HCT116 (cell line): ENCODE data around the gene DDX3X. TPM values are rescaled to one million over a fixed set of nuclear protein-coding genes. Genes with fewer than 3 reads are reported as not detected.

ENCODE experiments used
- ATAC-seq: fragments of 200-7000 bp; cut with Tn5 transposase; 2 replicates; pipeline ENCODE4 v1.9.1; 2020; ENCODE audit warnings: mild to moderate bottlenecking, moderate library complexity
- BruUV-seq: library from RNA; stranded (reverse); fragments of 400-500 nt; replicated peaks from 2 replicates; lab custom pipeline; 2021; lab: Mats Ljungman, UMichigan
- CTCF ChIA-PET: fragments of 300-600 bp; sonication (Branson Sonifier 250); formaldehyde crosslinking; loops from one replicate; lab custom pipeline; 2021; ENCODE audit warnings: antibody characterized with exemption; lab: Charles Lee
- POLR2A ChIA-PET: fragments of 300-600, 350-600 bp; sonication (Branson Sonifier 250); formaldehyde crosslinking; loops from one replicate; lab custom pipeline; 2021; ENCODE audit warnings: antibody characterized with exemption; lab: Charles Lee
- RAD21 ChIA-PET, 2 experiments: fragments of 300-600 bp; sonication (Branson Sonifier 250); formaldehyde crosslinking; loops; one replicate each; lab custom pipeline; 2023; ENCODE audit warnings: low total read pairs in 2 of 2; ENCODE audit not compliant: uncharacterized antibody in 2 of 2, unreplicated experiment in 2 of 2, low non-redundant PET in 1 of 2; lab: Charles Lee
- DNase-seq: peaks from one replicate; pipeline ENCODE4 v3.0.0-alpha.2; 2010; ENCODE audit warnings: low read depth, low spot score
- H2AFZ ChIP-seq: fragments of 200-600 bp; shearing (Covaris generic), sonication (generic); 2 replicates; pipeline ENCODE4 v1.6.1; 2017; ENCODE audit warnings: low read depth, mixed run types, mixed read lengths, antibody characterized with exemption, low read length; ENCODE audit not compliant: poor library complexity, severe bottlenecking
- H3K27ac ChIP-seq: 2 replicates; pipeline ENCODE4 v1.5.1; 2012; ENCODE audit warnings: low read depth, low read length
- H3K27me3 ChIP-seq: fragments of 200-600 bp; sonication (generic); 2 replicates; pipeline ENCODE4 v1.6.1; 2016; ENCODE audit warnings: mixed run types, low read length, mixed read lengths; ENCODE audit not compliant: insufficient read depth
- H3K36me3 ChIP-seq, 2 experiments: fragments of 200-500 bp in 1 of 2; fragments of 200-600 bp in 1 of 2; sonication (Bioruptor generic) in 1 of 2; sonication (generic) in 1 of 2; 2 replicates each; pipeline versions ENCODE4 v1.5.1 to v1.6.1; 2014 to 2016; ENCODE audit warnings: low read length in 2 of 2, inconsistent platforms in 1 of 2, mixed read lengths in 1 of 2, mixed run types in 1 of 2; ENCODE audit not compliant: insufficient read depth in 2 of 2, control insufficient read depth in 1 of 2
- H3K4me1 ChIP-seq, 2 experiments: fragments of 200-600 bp in 1 of 2; sonication (generic) in 1 of 2; 2 replicates each; pipeline versions ENCODE4 v1.5.1 to v1.6.1; 2012 to 2017; ENCODE audit warnings: low read length in 2 of 2, inconsistent platforms in 1 of 2, mild to moderate bottlenecking in 1 of 2, mixed read lengths in 1 of 2, mixed run types in 1 of 2, moderate library complexity in 1 of 2; ENCODE audit not compliant: insufficient read depth in 2 of 2, control insufficient read depth in 1 of 2
- H3K4me2 ChIP-seq: fragments of 200-600 bp; sonication (generic); 2 replicates; pipeline ENCODE4 v1.6.1; 2017; ENCODE audit warnings: mixed run types, low read length, mixed read lengths
- H3K4me3 ChIP-seq, 2 experiments: fragments of 200-600 bp in 1 of 2; sonication (generic) in 1 of 2; replicated peaks in 1 of 2; 2 replicates each; pipeline ENCODE4 v1.5.1; 2011 to 2016; ENCODE audit warnings: low read length in 2 of 2, control low read depth in 1 of 2, low read depth in 1 of 2, mild to moderate bottlenecking in 1 of 2, mixed read lengths in 1 of 2, mixed run types in 1 of 2
- H3K79me2 ChIP-seq: fragments of 200-600 bp; sonication (generic); 2 replicates; pipeline ENCODE4 v1.6.1; 2017; ENCODE audit warnings: mild to moderate bottlenecking, mixed run types, low read length, moderate library complexity, mixed read lengths; ENCODE audit not compliant: insufficient read depth
- H3K9ac ChIP-seq: fragments of 200-600 bp; sonication (generic); 2 replicates; pipeline ENCODE4 v1.6.1; 2016; ENCODE audit warnings: low read length, mixed read lengths
- H3K9me2 ChIP-seq: fragments of 200-600 bp; sonication (generic), shearing (Covaris generic); 2 replicates; pipeline ENCODE4 v1.6.1; 2017; ENCODE audit warnings: mixed run types, mild to moderate bottlenecking, moderate library complexity; ENCODE audit not compliant: insufficient read depth
- H3K9me3 ChIP-seq, 2 experiments: fragments of 200-500 bp in 1 of 2; fragments of 200-600 bp in 1 of 2; sonication (Bioruptor generic) in 1 of 2; sonication (generic) in 1 of 2; 2 replicates each; pipeline ENCODE4 v1.6.1; 2014 to 2017; ENCODE audit warnings: low read length in 2 of 2, mixed read lengths in 2 of 2, inconsistent platforms in 1 of 2, low read depth in 1 of 2, mild to moderate bottlenecking in 1 of 2, mixed run types in 1 of 2, moderate library complexity in 1 of 2; ENCODE audit not compliant: control insufficient read depth in 1 of 2, insufficient read depth in 1 of 2
- H4K20me1 ChIP-seq: fragments of 200-600 bp; sonication (generic), shearing (Covaris generic); 2 replicates; pipeline ENCODE4 v1.6.1; 2017; ENCODE audit warnings: mixed run types, mild to moderate bottlenecking, moderate library complexity; ENCODE audit not compliant: insufficient read depth
- CEBPB ChIP-seq: IDR thresholded peaks from 2 replicates; pipeline ENCODE4 v1.6.1; 2012; ENCODE audit warnings: low read depth
- EGR1 ChIP-seq: IDR thresholded peaks from 2 replicates; pipeline ENCODE4 v1.6.1; 2012; ENCODE audit warnings: low read depth
- ELF1 ChIP-seq: IDR thresholded peaks from 2 replicates; pipeline ENCODE4 v1.6.1; 2012; ENCODE audit warnings: low read depth, borderline replicate concordance
- EZH2 ChIP-seq: fragments of 200-600 bp; sonication (generic); IDR thresholded peaks from 2 replicates; pipeline ENCODE4 v1.6.1; 2017; ENCODE audit warnings: antibody characterized with exemption, mixed run types
- EZH2phosphoT487 ChIP-seq: fragments of 200-600 bp; IDR thresholded peaks from 2 replicates; pipeline ENCODE4 v1.6.1; 2018; ENCODE audit warnings: antibody characterized with exemption, borderline replicate concordance
- FOSL1 ChIP-seq: IDR thresholded peaks from 2 replicates; pipeline ENCODE4 v1.6.1; 2012; ENCODE audit warnings: low read depth
- POLR2A ChIP-seq: IDR thresholded peaks from 2 replicates; pipeline ENCODE4 v1.7.0; 2011; ENCODE audit warnings: borderline replicate concordance; ENCODE audit not compliant: insufficient read depth, insufficient read length; ENCODE audit errors: extremely low read depth
- POLR2AphosphoS5 ChIP-seq: IDR thresholded peaks from 2 replicates; pipeline ENCODE4 v1.6.1; 2011; ENCODE audit warnings: mild to moderate bottlenecking, low read depth, low read length, moderate library complexity
- RAD21 ChIP-seq: IDR thresholded peaks from 2 replicates; pipeline ENCODE4 v1.6.1; 2012; ENCODE audit warnings: low read depth, mild to moderate bottlenecking
- SIN3A ChIP-seq: IDR thresholded peaks from 2 replicates; pipeline ENCODE4 v1.6.1; 2012; ENCODE audit warnings: low read depth
- SP1 ChIP-seq: IDR thresholded peaks from 2 replicates; pipeline ENCODE4 v1.6.1; 2012; ENCODE audit warnings: low read depth
- SRF ChIP-seq: IDR thresholded peaks from 2 replicates; pipeline ENCODE4 v1.6.1; 2012; ENCODE audit warnings: low read depth
- TCF7L2 ChIP-seq: IDR thresholded peaks from 2 replicates; pipeline ENCODE4 v1.7.0; 2011; ENCODE audit warnings: borderline replicate concordance, inconsistent platforms; ENCODE audit not compliant: insufficient read depth, insufficient read length; ENCODE audit errors: extremely low read depth
- YY1 ChIP-seq: IDR thresholded peaks from 2 replicates; pipeline ENCODE4 v1.6.1; 2011; ENCODE audit warnings: low read length, low read depth, moderate library complexity, mild to moderate bottlenecking; ENCODE audit not compliant: insufficient replicate concordance; ENCODE audit errors: extremely low read depth
- ZFX ChIP-seq: fragments of 450-650 bp; IDR thresholded peaks from 2 replicates; pipeline ENCODE4 v1.6.1; 2017
- intact Hi-C: fragments of 100-400 bp; cut with micrococcal nuclease; formaldehyde crosslinking; loops from 2 replicates; pipeline ENCODE4 v1.10.0; 2022
- total RNA-seq: library from RNA; stranded (reverse); gene quantifications from one replicate; pipeline ENCODE4 v1.2.1, GENCODE V29; 2021; ENCODE audit not compliant: unreplicated experiment
- TF ChIP-seq, protein P1 (sequence below): IDR thresholded peaks from 2 replicates; pipeline ENCODE4 v1.6.1; 2012
- TF ChIP-seq, protein P2 (sequence below), 3 experiments: fragments of 200-600 bp in 1 of 3; sonication (generic) in 1 of 3; IDR thresholded peaks in 2 of 3; conservative IDR thresholded peaks in 1 of 3; 2 replicates each; pipeline ENCODE4 v1.5.1; 2012 to 2017; ENCODE audit warnings: low read depth in 2 of 3, low read length in 2 of 3, antibody characterized with exemption in 1 of 3, borderline replicate concordance in 1 of 3, control low read depth in 1 of 3, mild to moderate bottlenecking in 1 of 3, mixed read lengths in 1 of 3, mixed run types in 1 of 3, moderate library complexity in 1 of 3; ENCODE audit not compliant: insufficient read depth in 1 of 3
- TF ChIP-seq, protein P3 (sequence below): IDR thresholded peaks from 2 replicates; pipeline ENCODE4 v1.6.1; 2011; ENCODE audit warnings: mild to moderate bottlenecking, low read length, moderate library complexity; ENCODE audit not compliant: insufficient replicate concordance; ENCODE audit errors: extremely low read depth
- TF ChIP-seq, protein P4 (sequence below): IDR thresholded peaks from 2 replicates; pipeline ENCODE4 v1.6.1; 2012; ENCODE audit warnings: low read depth

Gene DDX3X
- total RNA-seq, 1 experiment from 2014 or later = 253 TPM

DNA sequence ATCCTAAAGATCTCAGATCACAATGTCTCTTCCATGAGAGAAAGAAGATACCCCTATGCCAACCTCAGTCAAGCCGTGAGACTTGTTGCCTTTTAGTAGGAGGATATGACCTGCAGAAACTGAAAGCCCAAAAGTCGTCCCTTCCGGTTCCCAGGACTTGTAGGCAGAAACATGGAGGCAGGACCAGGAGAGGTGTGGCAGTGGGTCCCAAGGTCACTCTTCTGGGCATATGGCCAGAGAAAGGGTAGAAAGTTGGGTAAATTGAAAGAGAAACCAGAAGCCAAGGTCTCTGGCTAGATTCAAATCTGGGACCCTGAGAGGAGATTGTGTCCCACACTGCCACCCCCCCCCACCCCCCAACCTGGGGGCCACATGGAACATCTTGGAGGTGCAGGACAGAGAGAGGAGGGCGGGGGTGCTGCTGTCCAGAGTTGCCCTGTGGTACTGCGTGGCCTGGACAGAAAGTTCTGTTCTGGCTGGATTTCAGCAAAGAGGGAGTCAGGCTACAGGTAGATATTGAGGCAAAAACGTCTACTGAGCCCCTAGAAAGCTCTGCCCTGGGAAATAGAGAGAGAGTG lies 55.4 kb downstream of the DDX3X start:
- CTCF ChIA-PET = no interaction called here
- Histone ChIP-seq H3K79me2 (no peaks in the 10 kb centered on the region), H2AFZ (no peak overlapping the region), H3K27ac (no peak overlapping the region), H3K9ac (no peak overlapping the region), H4K20me1 (no peaks in the 10 kb centered on the region), H3K27me3 (no peaks in the 10 kb centered on the region), H3K9me2 (no peaks in the 10 kb centered on the region), H3K36me3 (no peaks in the 10 kb centered on the region), H3K4me3 (no peak overlapping the region), H3K4me1 (peaks cover 0 to 2% of the 10 kb centered on the region in 2 experiments; a peak in 3 of 4 replicates), H3K4me2 (no peak overlapping the region), H3K9me3 (no peaks in the 10 kb centered on the region)
- POLR2A ChIA-PET = no interaction called here
- intact Hi-C loops = no loop called here
- no TSS peak for BruUV-seq
- no peak for TF ChIP-seq SP1
- TF ChIP-seq SIN3A = no peak
- TF ChIP-seq, protein P1, sequence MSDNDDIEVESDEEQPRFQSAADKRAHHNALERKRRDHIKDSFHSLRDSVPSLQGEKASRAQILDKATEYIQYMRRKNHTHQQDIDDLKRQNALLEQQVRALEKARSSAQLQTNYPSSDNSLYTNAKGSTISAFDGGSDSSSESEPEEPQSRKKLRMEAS = no peak
- TF ChIP-seq YY1 = no peak
- TF ChIP-seq, protein P2, sequence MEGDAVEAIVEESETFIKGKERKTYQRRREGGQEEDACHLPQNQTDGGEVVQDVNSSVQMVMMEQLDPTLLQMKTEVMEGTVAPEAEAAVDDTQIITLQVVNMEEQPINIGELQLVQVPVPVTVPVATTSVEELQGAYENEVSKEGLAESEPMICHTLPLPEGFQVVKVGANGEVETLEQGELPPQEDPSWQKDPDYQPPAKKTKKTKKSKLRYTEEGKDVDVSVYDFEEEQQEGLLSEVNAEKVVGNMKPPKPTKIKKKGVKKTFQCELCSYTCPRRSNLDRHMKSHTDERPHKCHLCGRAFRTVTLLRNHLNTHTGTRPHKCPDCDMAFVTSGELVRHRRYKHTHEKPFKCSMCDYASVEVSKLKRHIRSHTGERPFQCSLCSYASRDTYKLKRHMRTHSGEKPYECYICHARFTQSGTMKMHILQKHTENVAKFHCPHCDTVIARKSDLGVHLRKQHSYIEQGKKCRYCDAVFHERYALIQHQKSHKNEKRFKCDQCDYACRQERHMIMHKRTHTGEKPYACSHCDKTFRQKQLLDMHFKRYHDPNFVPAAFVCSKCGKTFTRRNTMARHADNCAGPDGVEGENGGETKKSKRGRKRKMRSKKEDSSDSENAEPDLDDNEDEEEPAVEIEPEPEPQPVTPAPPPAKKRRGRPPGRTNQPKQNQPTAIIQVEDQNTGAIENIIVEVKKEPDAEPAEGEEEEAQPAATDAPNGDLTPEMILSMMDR (IDR thresholded peaks at IDR 0.05 in 2 of 3, conservative IDR thresholded peaks at IDR 0.05 in 1 of 3; ENCODE audit: borderline replicate concordance in 1 of 3, insufficient read depth in 1 of 3, low read depth in 2 of 3, low read length in 2 of 3) = no peak
- no peak for TF ChIP-seq EGR1
- TF ChIP-seq, protein P3, sequence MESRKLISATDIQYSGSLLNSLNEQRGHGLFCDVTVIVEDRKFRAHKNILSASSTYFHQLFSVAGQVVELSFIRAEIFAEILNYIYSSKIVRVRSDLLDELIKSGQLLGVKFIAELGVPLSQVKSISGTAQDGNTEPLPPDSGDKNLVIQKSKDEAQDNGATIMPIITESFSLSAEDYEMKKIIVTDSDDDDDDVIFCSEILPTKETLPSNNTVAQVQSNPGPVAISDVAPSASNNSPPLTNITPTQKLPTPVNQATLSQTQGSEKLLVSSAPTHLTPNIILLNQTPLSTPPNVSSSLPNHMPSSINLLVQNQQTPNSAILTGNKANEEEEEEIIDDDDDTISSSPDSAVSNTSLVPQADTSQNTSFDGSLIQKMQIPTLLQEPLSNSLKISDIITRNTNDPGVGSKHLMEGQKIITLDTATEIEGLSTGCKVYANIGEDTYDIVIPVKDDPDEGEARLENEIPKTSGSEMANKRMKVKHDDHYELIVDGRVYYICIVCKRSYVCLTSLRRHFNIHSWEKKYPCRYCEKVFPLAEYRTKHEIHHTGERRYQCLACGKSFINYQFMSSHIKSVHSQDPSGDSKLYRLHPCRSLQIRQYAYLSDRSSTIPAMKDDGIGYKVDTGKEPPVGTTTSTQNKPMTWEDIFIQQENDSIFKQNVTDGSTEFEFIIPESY = no peak
- TF ChIP-seq POLR2A = no peak
- TF ChIP-seq, protein P4, sequence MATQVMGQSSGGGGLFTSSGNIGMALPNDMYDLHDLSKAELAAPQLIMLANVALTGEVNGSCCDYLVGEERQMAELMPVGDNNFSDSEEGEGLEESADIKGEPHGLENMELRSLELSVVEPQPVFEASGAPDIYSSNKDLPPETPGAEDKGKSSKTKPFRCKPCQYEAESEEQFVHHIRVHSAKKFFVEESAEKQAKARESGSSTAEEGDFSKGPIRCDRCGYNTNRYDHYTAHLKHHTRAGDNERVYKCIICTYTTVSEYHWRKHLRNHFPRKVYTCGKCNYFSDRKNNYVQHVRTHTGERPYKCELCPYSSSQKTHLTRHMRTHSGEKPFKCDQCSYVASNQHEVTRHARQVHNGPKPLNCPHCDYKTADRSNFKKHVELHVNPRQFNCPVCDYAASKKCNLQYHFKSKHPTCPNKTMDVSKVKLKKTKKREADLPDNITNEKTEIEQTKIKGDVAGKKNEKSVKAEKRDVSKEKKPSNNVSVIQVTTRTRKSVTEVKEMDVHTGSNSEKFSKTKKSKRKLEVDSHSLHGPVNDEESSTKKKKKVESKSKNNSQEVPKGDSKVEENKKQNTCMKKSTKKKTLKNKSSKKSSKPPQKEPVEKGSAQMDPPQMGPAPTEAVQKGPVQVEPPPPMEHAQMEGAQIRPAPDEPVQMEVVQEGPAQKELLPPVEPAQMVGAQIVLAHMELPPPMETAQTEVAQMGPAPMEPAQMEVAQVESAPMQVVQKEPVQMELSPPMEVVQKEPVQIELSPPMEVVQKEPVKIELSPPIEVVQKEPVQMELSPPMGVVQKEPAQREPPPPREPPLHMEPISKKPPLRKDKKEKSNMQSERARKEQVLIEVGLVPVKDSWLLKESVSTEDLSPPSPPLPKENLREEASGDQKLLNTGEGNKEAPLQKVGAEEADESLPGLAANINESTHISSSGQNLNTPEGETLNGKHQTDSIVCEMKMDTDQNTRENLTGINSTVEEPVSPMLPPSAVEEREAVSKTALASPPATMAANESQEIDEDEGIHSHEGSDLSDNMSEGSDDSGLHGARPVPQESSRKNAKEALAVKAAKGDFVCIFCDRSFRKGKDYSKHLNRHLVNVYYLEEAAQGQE = no peak
- TF ChIP-seq TCF7L2 = no peak
- no peak for TF ChIP-seq RAD21
- no peak for TF ChIP-seq ZFX
- TF ChIP-seq EZH2phosphoT487 = no peak
- no peak for TF ChIP-seq FOSL1
- TF ChIP-seq ELF1 = no peak
- no peak for TF ChIP-seq POLR2AphosphoS5
- no peak for TF ChIP-seq SRF
- no peak for TF ChIP-seq CEBPB
- TF ChIP-seq EZH2 = no peak
- no peak for ATAC-seq
- RAD21 ChIA-PET = no interaction called here
- no peak for DNase-seq
